Embryonic facial prominence (tissue), 1 donor: ENCODE measurements around the gene PDE11A.

Experiments
- DNase-seq: peaks from one replicate; pipeline ENCODE4 v3.0.0-alpha.2; 2016; ENCODE audit errors: extremely low spot score

Gene PDE11A

GRCh38 chr2:177694348-177694747 lies 378.2 kb downstream of the PDE11A start:
- no peak for DNase-seq

GRCh38 chr2:177693658-177694339 lies 378.8 kb downstream of the PDE11A start:
- no peak for DNase-seq

DNA sequence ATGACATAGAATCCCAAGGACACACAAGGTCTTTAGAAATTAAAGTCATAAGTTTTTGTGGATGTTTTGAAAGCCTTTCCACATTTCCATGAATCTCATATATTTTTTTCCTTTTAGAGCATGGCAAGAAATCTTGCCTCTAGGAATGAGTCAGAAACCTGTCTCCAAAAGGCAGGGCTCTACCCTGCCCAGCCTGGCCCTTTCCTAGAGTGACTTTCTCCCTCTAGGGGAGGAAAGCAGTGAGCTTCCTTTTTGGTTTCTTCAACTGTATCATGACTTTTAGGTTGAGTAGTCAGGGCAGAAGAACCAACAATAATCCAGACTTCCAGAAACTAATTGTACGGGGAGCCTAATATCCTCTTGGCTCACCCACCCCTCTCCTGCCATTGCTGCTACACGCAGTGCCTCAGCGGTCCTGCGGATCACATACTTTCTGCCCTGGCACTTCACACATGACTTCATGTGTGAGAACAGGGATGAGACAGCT lies 379.8 kb downstream of the PDE11A start:
- DNase-seq = no peak

DNA sequence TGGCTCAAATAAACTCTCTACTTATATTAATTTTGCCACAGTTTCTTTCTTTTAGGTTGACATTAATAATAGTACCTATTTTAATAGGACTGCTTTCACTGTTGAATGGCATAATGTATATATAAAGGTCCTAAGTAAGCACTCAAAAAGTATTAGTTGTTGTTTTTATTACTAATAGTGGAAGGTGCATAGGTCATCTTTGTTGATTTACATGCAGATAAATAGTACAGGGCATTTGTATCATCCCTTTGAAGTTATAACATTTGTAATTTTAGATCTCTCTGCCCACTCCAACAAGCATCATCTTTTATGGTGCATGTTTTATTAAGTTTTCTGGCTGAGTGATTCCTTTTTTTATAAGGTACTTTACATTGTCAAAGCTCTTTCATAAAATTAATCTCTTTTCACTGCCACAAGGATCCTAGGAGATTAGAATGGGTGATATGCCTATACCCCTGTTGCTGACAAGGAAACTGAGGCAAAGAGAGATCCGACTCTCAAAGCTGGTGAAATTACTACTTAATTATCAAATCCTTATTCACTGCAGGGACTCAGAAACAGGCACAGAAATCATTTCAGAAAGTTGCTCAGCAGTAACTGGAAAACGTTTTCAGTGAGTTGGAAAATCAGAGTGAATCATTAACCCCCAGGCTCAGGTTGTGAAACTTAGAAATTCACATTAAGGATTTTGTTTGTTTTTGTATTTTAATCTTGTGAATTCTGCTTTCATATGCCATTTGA lies 380.4 kb downstream of the PDE11A start:
- DNase-seq = no peak

GRCh38 chr2:177691177-177691576 lies 381.4 kb downstream of the PDE11A start:
- no peak for DNase-seq

- DNase-seq = no peak
Measured at GRCh38 chr2:177689623-177690022, 383.0 kb downstream of the PDE11A start.

- no peak for DNase-seq
Measured at GRCh38 chr2:177688844-177689243, 383.7 kb downstream of the PDE11A start.

- no peak for DNase-seq
Measured at GRCh38 chr2:177683661-177684069, 388.9 kb downstream of the PDE11A start.

DNA sequence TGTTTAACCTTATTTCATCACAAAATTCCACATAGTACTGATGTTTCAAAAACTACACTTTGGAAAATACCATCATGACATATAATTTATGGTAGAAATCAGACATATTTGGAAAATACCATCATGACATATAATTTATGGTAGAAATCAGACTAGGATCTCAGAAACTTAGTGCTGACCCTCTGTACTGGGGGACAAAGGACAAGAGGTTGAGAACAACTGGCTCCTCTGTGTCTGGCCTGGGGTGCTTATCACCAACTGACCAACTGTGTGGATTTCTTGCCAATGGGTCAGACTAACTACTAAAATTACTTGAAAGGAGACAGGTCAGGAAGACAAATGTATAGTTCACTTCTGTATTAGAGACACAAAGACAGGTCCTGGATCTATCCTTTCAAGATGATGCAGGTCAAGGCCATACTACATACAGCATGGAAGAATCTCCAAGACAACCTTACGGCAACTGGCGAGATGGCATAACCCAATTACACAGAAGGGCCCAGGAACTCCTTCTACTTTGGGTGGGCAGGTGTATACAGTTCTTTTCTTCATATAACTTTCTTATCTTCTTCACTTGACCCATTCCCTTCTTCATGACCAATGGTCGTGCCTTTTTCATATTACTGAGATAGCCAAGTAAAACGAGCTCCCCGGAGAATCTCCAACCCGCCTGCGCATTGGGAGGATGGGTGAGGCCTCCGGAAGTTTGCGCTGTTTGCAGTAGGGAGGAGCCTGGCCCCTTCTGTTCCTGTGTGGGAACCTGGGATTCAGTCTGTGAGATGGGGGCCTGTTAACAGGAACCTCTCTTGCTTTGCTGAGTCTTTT lies 389.5 kb downstream of the PDE11A start:
- DNase-seq = no peak

GRCh38 chr2:177682006-177682405 lies 390.6 kb downstream of the PDE11A start:
- no peak for DNase-seq

DNA sequence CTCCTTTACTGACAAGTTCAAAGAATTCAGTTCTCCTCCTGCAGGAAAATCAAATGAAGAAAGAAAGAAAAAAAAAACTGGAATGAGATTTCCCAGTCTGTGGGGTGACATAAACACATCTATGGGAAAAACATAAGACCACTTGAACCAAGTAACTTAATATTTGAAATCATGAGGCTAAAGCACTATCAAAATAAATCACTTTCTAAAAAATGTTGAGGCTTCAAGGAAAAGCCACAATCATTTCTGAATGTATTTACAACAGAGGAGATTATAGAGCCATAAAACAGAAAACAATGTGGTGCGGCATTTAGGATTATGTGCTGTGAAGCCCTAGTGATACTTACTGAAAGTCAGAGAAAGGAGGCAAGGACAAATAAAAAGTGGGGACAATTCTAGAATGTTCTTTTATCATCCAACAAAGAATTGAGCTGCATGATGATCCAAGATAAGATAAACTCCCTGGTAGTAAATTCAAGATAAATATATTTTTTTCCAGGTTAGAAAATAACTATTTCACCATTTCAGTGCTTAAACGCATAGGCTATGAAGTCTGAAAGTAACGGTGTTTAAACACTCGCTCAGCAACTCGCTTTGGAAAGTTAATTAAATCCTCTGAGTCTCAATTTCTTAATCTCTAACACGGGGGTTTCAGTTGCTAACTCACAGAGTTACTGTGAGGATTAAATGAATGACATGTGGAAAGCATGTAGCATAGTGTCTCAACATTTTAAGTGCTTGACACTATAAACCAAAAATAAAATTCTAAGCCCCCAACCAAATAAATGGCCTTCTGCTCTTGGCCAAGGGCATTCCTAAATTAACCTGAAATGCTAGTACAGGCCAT lies 391.5 kb downstream of the PDE11A start:
- no peak for DNase-seq

DNA sequence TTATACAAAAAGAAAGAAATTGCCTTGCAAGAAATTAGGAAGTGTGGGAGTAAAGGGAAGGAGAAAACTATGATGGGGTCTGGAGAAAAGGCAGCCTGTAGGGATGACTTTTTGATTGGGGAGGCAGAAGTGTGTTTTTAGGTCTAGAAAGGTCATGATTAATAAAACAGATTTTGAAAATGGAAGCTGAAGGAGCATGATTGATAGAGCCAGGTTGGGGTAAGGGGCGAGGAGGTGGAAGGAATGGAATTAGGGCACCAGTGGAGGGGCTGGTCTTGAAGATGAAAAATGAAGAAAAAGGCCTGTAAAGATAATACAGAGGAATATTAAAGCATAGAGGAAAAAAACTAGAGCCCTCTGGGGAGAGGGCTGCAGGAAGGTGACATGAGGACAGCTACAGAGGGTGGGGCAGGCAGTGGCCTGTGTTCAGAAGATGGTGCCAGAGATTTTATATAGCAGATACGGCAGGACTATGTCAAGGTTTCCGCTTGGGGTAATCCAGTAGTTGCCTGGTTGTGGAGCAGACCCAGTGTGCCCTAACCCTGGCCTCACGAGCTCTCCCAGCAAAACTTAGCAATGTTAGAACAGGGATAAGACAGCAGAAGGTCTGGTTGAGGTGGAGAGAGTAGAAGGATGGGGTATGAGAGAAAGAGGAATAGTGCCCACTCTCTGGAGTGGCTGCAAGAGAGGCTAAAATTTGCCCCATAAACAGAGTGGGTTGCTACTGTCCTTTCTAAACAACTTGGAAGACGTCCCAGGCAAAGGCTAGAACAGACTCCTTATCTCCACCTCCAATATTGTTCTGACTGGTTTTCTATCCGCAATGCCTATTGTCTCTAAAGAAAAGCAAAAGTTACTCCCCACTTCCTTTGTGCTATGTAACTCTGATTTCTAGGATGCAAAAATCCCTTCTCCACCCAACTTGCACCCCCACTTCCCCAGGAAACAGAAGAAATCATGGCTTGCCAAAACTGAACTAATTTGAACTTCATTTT lies 392.7 kb downstream of the PDE11A start:
- no peak for DNase-seq

GRCh38 chr2:177678939-177679338 lies 393.6 kb downstream of the PDE11A start:
- DNase-seq = no peak

- DNase-seq = no peak
Measured at GRCh38 chr2:177676636-177677035, 395.9 kb downstream of the PDE11A start.

DNA sequence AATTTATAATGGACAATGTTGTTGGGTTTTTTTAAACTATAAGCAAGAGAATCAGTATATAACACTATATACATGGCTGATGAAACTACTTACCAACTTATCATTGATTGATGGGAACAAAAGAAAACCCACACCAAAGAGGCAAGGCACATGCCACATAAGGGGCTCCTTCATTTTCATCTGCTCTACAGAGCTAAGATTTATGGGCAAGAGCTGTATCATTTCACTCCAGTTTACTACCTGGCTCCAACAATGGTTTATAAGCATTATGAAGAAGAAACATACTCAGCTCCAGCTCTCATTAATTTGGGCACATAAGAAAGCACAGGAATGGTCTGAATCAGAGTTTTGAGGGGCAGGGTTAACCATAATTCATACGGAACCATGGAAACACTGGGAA lies 396.8 kb downstream of the PDE11A start:
- DNase-seq = no peak

DNA sequence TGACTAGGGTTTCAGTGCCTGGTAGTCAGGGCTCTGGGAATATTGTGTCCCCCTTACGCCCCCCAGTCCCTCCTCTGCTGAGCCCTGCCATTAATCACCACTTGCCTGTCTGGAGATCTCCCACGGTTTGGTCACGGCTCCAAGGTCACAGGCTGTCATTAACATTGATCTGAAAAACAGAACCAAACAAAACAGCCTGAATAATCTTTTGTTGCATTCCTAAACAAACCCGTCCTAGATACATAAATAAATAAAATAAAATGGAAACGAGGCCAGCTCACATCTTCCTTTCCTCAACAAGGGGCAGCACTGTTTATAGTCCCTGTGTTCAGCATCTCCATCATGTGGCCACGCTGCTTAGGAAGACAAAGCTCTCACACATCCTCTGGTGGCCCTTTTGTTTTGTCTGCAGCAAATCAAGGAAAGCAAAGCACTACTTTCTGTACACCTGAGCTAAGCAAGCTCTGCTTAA lies 397.2 kb downstream of the PDE11A start:
- no peak for DNase-seq

GRCh38 chr2:177673602-177674595 lies 398.7 kb downstream of the PDE11A start:
- no peak for DNase-seq

- no peak for DNase-seq
Measured at GRCh38 chr2:177671662-177672061, 400.9 kb downstream of the PDE11A start.
